Esophagus squamous epithelium (tissue), 4 donors: ENCODE results near the gene RARRES2.

ENCODE experiments used
- CTCF ChIP-seq, 6 experiments: fragments of 450-650 bp in 4 of 6; fragments of 200-600 bp in 2 of 6; sonication (generic) in 2 of 6; IDR thresholded peaks; one replicate each; pipeline ENCODE4 v1.5.1; 2016 to 2019; ENCODE audit warnings: antibody characterized with exemption in 6 of 6, mild to moderate bottlenecking in 4 of 6, moderate library complexity in 4 of 6
- POLR2A ChIP-seq, 4 donors: fragments of 450-650 bp; IDR thresholded peaks; one replicate each; pipeline ENCODE4 v1.6.1; 2017; ENCODE audit warnings: antibody characterized with exemption in 4 of 4, mild to moderate bottlenecking in 4 of 4, moderate library complexity in 3 of 4

GRCh38 chr7:150357270-150357669 lies 15.8 kb upstream of the RARRES2 start:
- no peak for TF ChIP-seq CTCF (IDR thresholded peaks at IDR 0.05)
- no peak for TF ChIP-seq POLR2A (IDR thresholded peaks at IDR 0.05)
